HepG2 (cell line): ENCODE data around the gene NELFB. TPM values are rescaled to one million over a fixed set of nuclear protein-coding genes. Genes with fewer than 3 reads are reported as not detected.

ENCODE experiments used
- ATAC-seq: fragments of 200-7000 bp; cut with Tn5 transposase; 3 replicates; pipeline ENCODE4 v1.9.1; 2020; ENCODE audit warnings: mild to moderate bottlenecking, moderate library complexity
- BruUV-seq: library from RNA; stranded (reverse); fragments of 400-500 nt; replicated peaks from 2 replicates; lab custom pipeline; 2021; lab: Mats Ljungman, UMichigan
- CTCF ChIA-PET: fragments of 300-600 bp; formaldehyde crosslinking; extraction: SDS; loops from one replicate; lab custom pipeline; 2021; ENCODE audit warnings: low total read pairs, inconsistent platforms, low intra/inter-chr PET ratio; lab: Yijun Ruan, JAX
- POLR2A ChIA-PET: fragments of 350-600 bp; sonication (Branson Sonifier 250); formaldehyde crosslinking; loops from one replicate; lab custom pipeline; 2020; ENCODE audit warnings: antibody characterized with exemption, inconsistent platforms; lab: Yijun Ruan, JAX
- DNase-seq: peaks from one replicate; pipeline ENCODE4 v3.0.0-alpha.2; 2015; ENCODE audit warnings: low spot score
- FAIRE-seq: peaks from 3 replicates; lab custom pipeline; 2011; peaks lifted over from hg19 to GRCh38; lab: Jason Lieb, UNC
- H2AFZ ChIP-seq: one replicate; pipeline ENCODE4 v1.6.1; 2011; ENCODE audit warnings: low read length, inconsistent platforms
- H3K27ac ChIP-seq: fragments of 300-600 bp; 3 replicates; pipeline ENCODE4 v1.8.0; 2011; ENCODE audit warnings: mixed run types, mild to moderate bottlenecking, mixed read lengths, low read length, inconsistent platforms; ENCODE audit not compliant: insufficient read depth; ENCODE audit errors: extremely low read length
- H3K27me3 ChIP-seq, 2 experiments: fragments of 200-600 bp in 1 of 2; 2 replicates in 1 of 2; 3 replicates in 1 of 2; pipeline versions ENCODE4 v1.6.0 to v1.8.0; 2011; ENCODE audit warnings: low read length in 2 of 2, mild to moderate bottlenecking in 2 of 2, moderate library complexity in 2 of 2, inconsistent platforms in 1 of 2; ENCODE audit not compliant: insufficient read depth in 2 of 2, control insufficient read depth in 1 of 2
- H3K36me3 ChIP-seq, 2 experiments: fragments of 200-600 bp in 1 of 2; replicated peaks in 1 of 2; 2 replicates in 1 of 2; 3 replicates in 1 of 2; pipeline versions ENCODE4 v1.5.1 to v1.8.0; 2011; ENCODE audit warnings: low read length in 2 of 2, inconsistent platforms in 1 of 2; ENCODE audit not compliant: insufficient read depth in 2 of 2, control insufficient read depth in 1 of 2
- H3K4me1 ChIP-seq: 2 replicates; pipeline ENCODE4 v1.5.1; 2012; ENCODE audit warnings: low read length, inconsistent platforms; ENCODE audit not compliant: insufficient read depth
- H3K4me2 ChIP-seq: 2 replicates; pipeline ENCODE4 v1.6.0; 2011; ENCODE audit warnings: low read depth, low read length, inconsistent platforms
- H3K4me3 ChIP-seq, 3 experiments: fragments of 200-600 bp in 1 of 3; sonication (generic), shearing (Covaris generic) in 1 of 3; replicated peaks in 1 of 3; 2 replicates each; pipeline ENCODE4 v1.5.1; 2011 to 2016; ENCODE audit warnings: low read length in 3 of 3, inconsistent platforms in 2 of 3, low read depth in 2 of 3, mild to moderate bottlenecking in 2 of 3, control low read depth in 1 of 3, mixed read lengths in 1 of 3; ENCODE audit not compliant: insufficient read depth in 1 of 3
- H3K79me2 ChIP-seq: one replicate; pipeline ENCODE4 v1.6.1; 2011; ENCODE audit warnings: low read length, inconsistent platforms; ENCODE audit not compliant: insufficient read depth
- H3K9ac ChIP-seq: 2 replicates; pipeline ENCODE4 v1.6.0; 2011; ENCODE audit warnings: mild to moderate bottlenecking, low read depth, low read length, inconsistent platforms; ENCODE audit not compliant: insufficient read depth
- H3K9me3 ChIP-seq: 2 replicates; pipeline ENCODE4 v1.5.1; 2012; ENCODE audit warnings: mild to moderate bottlenecking, low read length
- H4K20me1 ChIP-seq: 2 replicates; pipeline ENCODE4 v1.6.0; 2011; ENCODE audit warnings: inconsistent platforms, mild to moderate bottlenecking, low read length, moderate library complexity; ENCODE audit not compliant: insufficient read depth
- BCL6 ChIP-seq: IDR thresholded peaks from 2 replicates; pipeline ENCODE4 v1.6.1; 2016; ENCODE audit warnings: missing genetic modification reagents, missing compliant biosample characterization
- CENPX ChIP-seq: sonication (generic); formaldehyde crosslinking; IDR thresholded peaks from 2 replicates; pipeline ENCODE4 v1.9.0; 2021; ENCODE audit warnings: mild to moderate bottlenecking, missing genetic modification reagents, moderate library complexity
- GABPB1 ChIP-seq: IDR thresholded peaks from 2 replicates; pipeline ENCODE4 v1.6.1; 2016; ENCODE audit warnings: mild to moderate bottlenecking, missing genetic modification reagents, moderate library complexity, missing compliant biosample characterization
- KLF12 ChIP-seq: sonication (generic); formaldehyde crosslinking; IDR thresholded peaks from 2 replicates; pipeline ENCODE4 v1.4.0; 2020; ENCODE audit warnings: missing genetic modification reagents, borderline replicate concordance
- MED1 ChIP-seq: sonication (generic); formaldehyde crosslinking; IDR thresholded peaks from 2 replicates; pipeline ENCODE4 v1.4.0; 2020; ENCODE audit warnings: missing genetic modification reagents
- MXD4 ChIP-seq: IDR thresholded peaks from 2 replicates; pipeline ENCODE4 v1.6.1; 2016; ENCODE audit warnings: mild to moderate bottlenecking, missing biosample characterization, missing genetic modification reagents
- POLR2A ChIP-seq, 2 experiments: IDR thresholded peaks; 2 replicates each; pipeline ENCODE4 v1.6.1; 2011; ENCODE audit warnings: low read depth in 2 of 2, low read length in 2 of 2, mild to moderate bottlenecking in 1 of 2, moderate library complexity in 1 of 2; ENCODE audit not compliant: insufficient read depth in 1 of 2
- RBFOX2 ChIP-seq: fragments of 200-400 bp; formaldehyde crosslinking; IDR thresholded peaks from 2 replicates; pipeline ENCODE4 v1.6.1; 2017; ENCODE audit warnings: low read depth, mild to moderate bottlenecking, low read length
- TAF1 ChIP-seq: sonication (generic); formaldehyde crosslinking; IDR thresholded peaks from 2 replicates; pipeline ENCODE4 v1.4.0; 2020; ENCODE audit warnings: missing genetic modification reagents
- ZBTB7A ChIP-seq: sonication (generic); formaldehyde crosslinking; IDR thresholded peaks from 2 replicates; pipeline ENCODE4 v1.8.0; 2022; ENCODE audit warnings: mild to moderate bottlenecking, missing genetic modification reagents
- ZEB1 ChIP-seq: IDR thresholded peaks from 2 replicates; pipeline ENCODE4 v1.6.1; 2012; ENCODE audit warnings: mild to moderate bottlenecking, low read depth, inconsistent platforms; ENCODE audit not compliant: insufficient replicate concordance
- ZNF326 ChIP-seq: sonication (generic); formaldehyde crosslinking; IDR thresholded peaks from 2 replicates; pipeline ENCODE4 v1.4.0; 2020; ENCODE audit warnings: missing genetic modification reagents, borderline replicate concordance
- ZNF850 ChIP-seq: sonication (generic); formaldehyde crosslinking; conservative IDR thresholded peaks from 2 replicates; pipeline ENCODE4 v1.9.0; 2021; ENCODE audit warnings: mild to moderate bottlenecking, missing genetic modification reagents
- WGBS: methylation state at CpG from one replicate; pipeline ENCODE4 v1.1.6; 2017; ENCODE audit warnings: low lambda C conversion rate; 5-methylcytosine and 5-hydroxymethylcytosine counted together
- in situ Hi-C: cut with HindIII; loops from 2 replicates; pipeline ENCODE4 v1.10.0; 2017; ENCODE audit warnings: low pct_unique_long_range_greater_than_20kb; ENCODE audit not compliant: extremely low pct_ligation_motif_present
- intact Hi-C: fragments of 100-400 bp; cut with micrococcal nuclease; formaldehyde crosslinking; loops from one replicate; pipeline ENCODE4 v1.10.0; 2022; ENCODE audit not compliant: unreplicated experiment
- polyA plus RNA-seq, 8 experiments: library from polyadenylated mRNA; depleted of rRNA in 3 of 8; stranded (reverse) in 7 of 8; unstranded in 1 of 8; fragments of >200 nt; fragmentation: Illumina TruSeq in 4 of 8; extraction: Trizol in 4 of 8; gene quantifications; 2 replicates each; pipeline versions ENCODE4 v1.2.1 to v1.2.3, GENCODE V29; 2011 to 2016; ENCODE audit warnings: low read depth in 4 of 8, missing spikeins in 1 of 8, mixed read lengths in 1 of 8; ENCODE audit not compliant: insufficient read depth in 1 of 8
- total RNA-seq, 5 experiments: library from RNA; depleted of rRNA; stranded (reverse); fragments of >200 nt; fragmentation: Illumina TruSeq; extraction: Trizol; gene quantifications; 2 replicates each; pipeline ENCODE4 v1.2.3, GENCODE V29; 2016; ENCODE audit warnings: low read depth in 1 of 5
- TF ChIP-seq, protein P1 (sequence below): sonication (generic); formaldehyde crosslinking; IDR thresholded peaks from 2 replicates; pipeline ENCODE4 v1.5.0; 2020; ENCODE audit warnings: missing genetic modification reagents
- TF ChIP-seq, protein P2 (sequence below): sonication (generic); formaldehyde crosslinking; IDR thresholded peaks from 2 replicates; pipeline ENCODE4 v1.4.0; 2020; ENCODE audit warnings: missing genetic modification reagents
- TF ChIP-seq, protein P3 (sequence below): sonication (generic); formaldehyde crosslinking; IDR thresholded peaks from 2 replicates; pipeline ENCODE4 v1.4.0; 2020; ENCODE audit warnings: missing genetic modification reagents

NELFB gene
- total and polyA plus RNA-seq, 2 of the 13 experiments (the other 11 are each of a cell fraction or from before 2014, with no cell fraction given), result 26.5 to 45.8 TPM

DNA sequence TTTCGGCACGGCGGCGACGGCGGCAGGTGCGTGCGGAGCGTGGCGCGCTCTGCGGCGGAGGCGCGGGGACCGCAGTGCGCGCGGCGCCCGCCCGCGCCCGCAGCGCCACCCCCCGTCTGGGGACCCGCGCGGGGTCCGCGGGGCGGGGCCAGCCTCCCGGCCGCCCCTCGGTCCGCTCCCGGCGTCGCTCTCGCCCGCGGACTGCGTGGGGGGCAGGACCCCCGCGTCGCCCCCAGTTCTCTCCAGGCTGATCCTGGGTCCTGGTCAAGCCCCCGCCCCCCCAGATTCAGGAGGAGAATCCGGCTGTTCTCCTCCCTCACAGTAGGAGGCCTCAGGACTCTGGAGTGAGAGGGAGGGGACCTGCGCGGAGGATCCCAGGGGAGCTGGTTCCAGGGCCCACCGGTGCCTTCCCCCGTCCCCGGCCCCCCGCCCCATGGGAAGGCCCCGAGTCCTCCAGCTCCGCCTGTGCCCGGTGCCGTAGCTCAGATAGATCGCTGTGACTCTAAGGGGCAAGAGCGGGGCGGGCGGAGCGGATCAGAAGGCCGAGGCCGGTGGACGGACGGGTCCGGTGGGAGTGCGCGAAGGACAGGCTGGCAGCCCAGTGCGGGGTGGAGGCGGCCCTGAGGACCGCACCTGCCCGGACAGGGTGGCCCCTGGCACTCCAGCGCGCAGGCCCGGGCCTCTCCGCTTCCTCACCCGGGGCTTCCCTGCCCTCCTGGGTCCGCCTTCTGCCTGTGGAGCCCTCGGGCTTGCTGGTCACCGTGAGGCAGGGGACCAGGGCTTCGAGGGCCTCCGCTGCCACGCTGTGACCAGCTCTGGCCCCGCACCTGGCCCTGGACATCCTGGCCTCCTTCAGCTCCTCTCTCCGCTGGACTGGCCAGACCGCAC, 32.7 kb upstream of the NELFB start, which contains the start of gene RNF208:
RNF208 (minus strand) TSS at position 51 of the 888 bp plus-strand sequence. CDS start 1,028 bp downstream, outside the sequence.
- in situ Hi-C loops, result no loop called here
- ATAC-seq, result peak; percentile 9
- no peaks in the 10 kb centered on the region for H3K36me3 ChIP-seq
- H3K79me2 ChIP-seq, result peaks cover 3% of the 10 kb centered on the region
- peak within 1 kb of the TSS; percentile 80 for H3K9ac ChIP-seq
- no peak for DNase-seq
- peak within 1 kb of the TSS; percentile 64 to 92 (median 84) for H3K4me3 ChIP-seq
- FAIRE-seq, result no peak
- H3K27me3 ChIP-seq, result no peaks in the 10 kb centered on the region; a peak in 1 of 5 replicates
- H3K4me1 ChIP-seq, result peaks cover 65% of the 10 kb centered on the region
- 0% methylated on average over 1 of the region's 88 CpGs for whole genome bisulfite sequencing
- no peak within 1 kb of the TSS for H2AFZ ChIP-seq
- peak within 1 kb of the TSS; percentile 100 for H3K4me2 ChIP-seq
- POLR2A ChIA-PET, result interaction anchor here (0.9 to 13.4 kb wide), 14 partner anchors 13 to 169 kb away, joined by 3 to 225 read pairs (median 18); partner anchors contain the start of genes ANAPC2, ENTPD2, MAN1B1 and NDOR1
- no peaks in the 10 kb centered on the region for H3K9me3 ChIP-seq
- H4K20me1 ChIP-seq, result peaks cover 4% of the 10 kb centered on the region; the same call in 1 of the 2 replicates
- no TSS peak for BruUV-seq
- peak within 1 kb of the TSS; percentile 76 for H3K27ac ChIP-seq
- CTCF ChIA-PET, result no interaction called here
- intact Hi-C loops, result loop anchor here (2.0 kb wide), 2 partner anchors 14 to 22 kb away; partner anchors contain the start of gene TPRN
- TF ChIP-seq TAF1 (CRISPR knock-in tag) (peak; percentile 42), ZNF850 (CRISPR knock-in tag) (no peak), KLF12 (no peak), POLR2A (IDR thresholded peaks at IDR 0.05; ENCODE audit: insufficient read depth in 1 of 2, low read depth in 2 of 2, low read length in 2 of 2) (peak in 1 of 2 experiments; percentile 21; a peak in 1 of 4 replicates), GABPB1 (CRISPR knock-in tag) (peak; percentile 63; the same call in 1 of the 2 replicates), MXD4 (CRISPR knock-in tag) (no peak), ZNF326 (CRISPR knock-in tag) (no peak), ZEB1 (no peak), MED1 (no peak), CENPX (no peak), ZBTB7A (0 out of 2 replicates have a peak, but pooled peaks have one; percentile 28), RBFOX2 (peak; percentile 60), BCL6 (CRISPR knock-in tag) (no peak)
- TF ChIP-seq, protein P1, sequence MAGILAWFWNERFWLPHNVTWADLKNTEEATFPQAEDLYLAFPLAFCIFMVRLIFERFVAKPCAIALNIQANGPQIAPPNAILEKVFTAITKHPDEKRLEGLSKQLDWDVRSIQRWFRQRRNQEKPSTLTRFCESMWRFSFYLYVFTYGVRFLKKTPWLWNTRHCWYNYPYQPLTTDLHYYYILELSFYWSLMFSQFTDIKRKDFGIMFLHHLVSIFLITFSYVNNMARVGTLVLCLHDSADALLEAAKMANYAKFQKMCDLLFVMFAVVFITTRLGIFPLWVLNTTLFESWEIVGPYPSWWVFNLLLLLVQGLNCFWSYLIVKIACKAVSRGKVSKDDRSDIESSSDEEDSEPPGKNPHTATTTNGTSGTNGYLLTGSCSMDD (CRISPR knock-in tag), result no peak
- TF ChIP-seq, protein P2, sequence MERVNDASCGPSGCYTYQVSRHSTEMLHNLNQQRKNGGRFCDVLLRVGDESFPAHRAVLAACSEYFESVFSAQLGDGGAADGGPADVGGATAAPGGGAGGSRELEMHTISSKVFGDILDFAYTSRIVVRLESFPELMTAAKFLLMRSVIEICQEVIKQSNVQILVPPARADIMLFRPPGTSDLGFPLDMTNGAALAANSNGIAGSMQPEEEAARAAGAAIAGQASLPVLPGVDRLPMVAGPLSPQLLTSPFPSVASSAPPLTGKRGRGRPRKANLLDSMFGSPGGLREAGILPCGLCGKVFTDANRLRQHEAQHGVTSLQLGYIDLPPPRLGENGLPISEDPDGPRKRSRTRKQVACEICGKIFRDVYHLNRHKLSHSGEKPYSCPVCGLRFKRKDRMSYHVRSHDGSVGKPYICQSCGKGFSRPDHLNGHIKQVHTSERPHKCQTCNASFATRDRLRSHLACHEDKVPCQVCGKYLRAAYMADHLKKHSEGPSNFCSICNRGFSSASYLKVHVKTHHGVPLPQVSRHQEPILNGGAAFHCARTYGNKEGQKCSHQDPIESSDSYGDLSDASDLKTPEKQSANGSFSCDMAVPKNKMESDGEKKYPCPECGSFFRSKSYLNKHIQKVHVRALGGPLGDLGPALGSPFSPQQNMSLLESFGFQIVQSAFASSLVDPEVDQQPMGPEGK, result peak; percentile 74; the same call in 1 of the 2 replicates
- TF ChIP-seq, protein P3, sequence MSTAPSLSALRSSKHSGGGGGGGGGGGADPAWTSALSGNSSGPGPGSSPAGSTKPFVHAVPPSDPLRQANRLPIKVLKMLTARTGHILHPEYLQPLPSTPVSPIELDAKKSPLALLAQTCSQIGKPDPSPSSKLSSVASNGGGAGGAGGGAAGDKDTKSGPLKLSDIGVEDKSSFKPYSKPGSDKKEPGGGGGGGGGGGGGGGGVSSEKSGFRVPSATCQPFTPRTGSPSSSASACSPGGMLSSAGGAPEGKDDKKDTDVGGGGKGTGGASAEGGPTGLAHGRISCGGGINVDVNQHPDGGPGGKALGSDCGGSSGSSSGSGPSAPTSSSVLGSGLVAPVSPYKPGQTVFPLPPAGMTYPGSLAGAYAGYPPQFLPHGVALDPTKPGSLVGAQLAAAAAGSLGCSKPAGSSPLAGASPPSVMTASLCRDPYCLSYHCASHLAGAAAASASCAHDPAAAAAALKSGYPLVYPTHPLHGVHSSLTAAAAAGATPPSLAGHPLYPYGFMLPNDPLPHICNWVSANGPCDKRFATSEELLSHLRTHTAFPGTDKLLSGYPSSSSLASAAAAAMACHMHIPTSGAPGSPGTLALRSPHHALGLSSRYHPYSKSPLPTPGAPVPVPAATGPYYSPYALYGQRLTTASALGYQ (CRISPR knock-in tag), result no peak
